ENCODE data around the gene HOXC4. TPM values are rescaled to one million over a fixed set of nuclear protein-coding genes. Genes with fewer than 3 reads are reported as not detected.
"Not testable (repeated sequence)": the region's sequence is repeated elsewhere in the genome, so short reads cannot be mapped to it uniquely, and the experiment has no call there.

HOXC4 gene
- polyA plus RNA-seq, 4 donors, result 0.54 to 8.2 (median 1.1) TPM; not detected in 1

DNA sequence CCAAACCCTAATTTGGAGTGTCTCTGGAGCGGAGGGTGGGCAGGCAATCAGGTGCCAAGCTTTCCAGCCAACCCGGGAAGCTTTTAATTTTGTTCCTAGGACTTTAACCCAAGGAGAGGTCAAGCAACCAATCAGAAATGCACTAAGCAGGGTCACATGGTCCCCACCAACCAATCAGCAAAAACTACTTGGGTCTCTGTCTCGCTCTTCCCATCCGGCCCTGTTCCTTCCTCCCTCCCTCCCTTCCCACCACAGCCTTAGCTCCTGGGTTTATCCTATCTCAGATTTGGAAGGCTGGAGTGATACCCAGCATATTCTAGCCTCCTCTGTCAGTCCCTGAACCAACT, 13.5 kb upstream of the HOXC4 start:
- 41 to 48% (median 43%) methylated on average over 4 of the region's 4 CpGs for WGBS, 3 donors
- H3K4me1 ChIP-seq (ENCODE audit: control insufficient read depth in 3 of 3, insufficient read depth in 2 of 3, low read depth in 1 of 3, low read length in 2 of 3), result peaks cover 0 to 20% (median 0%) of the 10 kb centered on the region in 3 donors
- no peak for FAIRE-seq
- H3K36me3 ChIP-seq (ENCODE audit: control insufficient read depth in 3 of 3, insufficient read depth in 2 of 3, low read depth in 1 of 3, low read length in 3 of 3), result peaks cover 0 to 6% (median 0%) of the 10 kb centered on the region in 3 donors
- no peaks in the 10 kb centered on the region for H3K9me3 ChIP-seq (ENCODE audit: control insufficient read depth in 2 of 2, insufficient read depth in 1 of 2, low read depth in 1 of 2, low read length in 1 of 2)
- peaks cover 9 to 84% (median 23%) of the 10 kb centered on the region in 3 donors for H3K27me3 ChIP-seq (ENCODE audit: control insufficient read depth in 3 of 3, insufficient read depth in 3 of 3, low read length in 3 of 3)
- peak in 1 of 2 donors; percentile 22 for DNase-seq
- no peak overlapping the region for H3K27ac ChIP-seq (ENCODE audit: low read depth in 1 of 3, low read length in 2 of 3)
- no peak overlapping the region for H3K4me3 ChIP-seq (ENCODE audit: low read depth in 1 of 3, low read length in 3 of 3)

GRCh38 chr12:54040648-54041047, 13.0 kb upstream of the HOXC4 start:
- 52 to 71% (median 61%) methylated on average over 3 of the region's 3 CpGs for WGBS, 3 donors
- Histone ChIP-seq H3K27ac (ENCODE audit: low read depth in 1 of 3, low read length in 2 of 3) (no peak overlapping the region), H3K4me3 (ENCODE audit: low read depth in 1 of 3, low read length in 3 of 3) (no peak overlapping the region), H3K36me3 (ENCODE audit: control insufficient read depth in 3 of 3, insufficient read depth in 2 of 3, low read depth in 1 of 3, low read length in 3 of 3) (peaks cover 0 to 3% (median 0%) of the 10 kb centered on the region in 3 donors), H3K27me3 (ENCODE audit: control insufficient read depth in 3 of 3, insufficient read depth in 3 of 3, low read length in 3 of 3) (peaks cover 6 to 80% (median 23%) of the 10 kb centered on the region in 3 donors), H3K9me3 (ENCODE audit: control insufficient read depth in 2 of 2, insufficient read depth in 1 of 2, low read depth in 1 of 2, low read length in 1 of 2) (no peaks in the 10 kb centered on the region), H3K4me1 (ENCODE audit: control insufficient read depth in 3 of 3, insufficient read depth in 2 of 3, low read depth in 1 of 3, low read length in 2 of 3) (peaks cover 0 to 20% (median 0%) of the 10 kb centered on the region in 3 donors)
- no peak for DNase-seq
- FAIRE-seq, result no peak

GRCh38 chr12:54041097-54041690, 12.4 kb upstream of the HOXC4 start:
- Histone ChIP-seq H3K36me3 (ENCODE audit: control insufficient read depth in 3 of 3, insufficient read depth in 2 of 3, low read depth in 1 of 3, low read length in 3 of 3) (peaks cover 0 to 3% (median 0%) of the 10 kb centered on the region in 3 donors), H3K4me1 (ENCODE audit: control insufficient read depth in 3 of 3, insufficient read depth in 2 of 3, low read depth in 1 of 3, low read length in 2 of 3) (peaks cover 0 to 20% (median 0%) of the 10 kb centered on the region in 3 donors), H3K9me3 (ENCODE audit: control insufficient read depth in 2 of 2, insufficient read depth in 1 of 2, low read depth in 1 of 2, low read length in 1 of 2) (no peaks in the 10 kb centered on the region), H3K27me3 (ENCODE audit: control insufficient read depth in 3 of 3, insufficient read depth in 3 of 3, low read length in 3 of 3) (peaks cover 6 to 80% (median 23%) of the 10 kb centered on the region in 3 donors), H3K27ac (ENCODE audit: low read depth in 1 of 3, low read length in 2 of 3) (no peak overlapping the region), H3K4me3 (ENCODE audit: low read depth in 1 of 3, low read length in 3 of 3) (no peak overlapping the region)
- DNase-seq (no peak), FAIRE-seq (no peak)
- WGBS, 3 donors, result 51 to 68% (median 54%) methylated on average over 2 of the region's 2 CpGs

- H3K27me3 ChIP-seq (ENCODE audit: control insufficient read depth in 3 of 3, insufficient read depth in 3 of 3, low read length in 3 of 3), result peaks cover 9 to 80% (median 26%) of the 10 kb centered on the region in 3 donors
- H3K36me3 ChIP-seq (ENCODE audit: control insufficient read depth in 3 of 3, insufficient read depth in 2 of 3, low read depth in 1 of 3, low read length in 3 of 3); H3K4me3 ChIP-seq (ENCODE audit: low read depth in 1 of 3, low read length in 3 of 3); H3K9me3 ChIP-seq (ENCODE audit: control insufficient read depth in 2 of 2, insufficient read depth in 1 of 2, low read depth in 1 of 2, low read length in 1 of 2); H3K27ac ChIP-seq (ENCODE audit: low read depth in 1 of 3, low read length in 2 of 3); DNase-seq; FAIRE-seq: not testable (repeated sequence)
- WGBS, 3 donors, result 72 to 75% (median 73%) methylated on average over 6 of the region's 6 CpGs
- peaks cover 0 to 20% (median 0%) of the 10 kb centered on the region in 3 donors for H3K4me1 ChIP-seq (ENCODE audit: control insufficient read depth in 3 of 3, insufficient read depth in 2 of 3, low read depth in 1 of 3, low read length in 2 of 3)
Measured at GRCh38 chr12:54042033-54042432, 11.6 kb upstream of the HOXC4 start.

DNA sequence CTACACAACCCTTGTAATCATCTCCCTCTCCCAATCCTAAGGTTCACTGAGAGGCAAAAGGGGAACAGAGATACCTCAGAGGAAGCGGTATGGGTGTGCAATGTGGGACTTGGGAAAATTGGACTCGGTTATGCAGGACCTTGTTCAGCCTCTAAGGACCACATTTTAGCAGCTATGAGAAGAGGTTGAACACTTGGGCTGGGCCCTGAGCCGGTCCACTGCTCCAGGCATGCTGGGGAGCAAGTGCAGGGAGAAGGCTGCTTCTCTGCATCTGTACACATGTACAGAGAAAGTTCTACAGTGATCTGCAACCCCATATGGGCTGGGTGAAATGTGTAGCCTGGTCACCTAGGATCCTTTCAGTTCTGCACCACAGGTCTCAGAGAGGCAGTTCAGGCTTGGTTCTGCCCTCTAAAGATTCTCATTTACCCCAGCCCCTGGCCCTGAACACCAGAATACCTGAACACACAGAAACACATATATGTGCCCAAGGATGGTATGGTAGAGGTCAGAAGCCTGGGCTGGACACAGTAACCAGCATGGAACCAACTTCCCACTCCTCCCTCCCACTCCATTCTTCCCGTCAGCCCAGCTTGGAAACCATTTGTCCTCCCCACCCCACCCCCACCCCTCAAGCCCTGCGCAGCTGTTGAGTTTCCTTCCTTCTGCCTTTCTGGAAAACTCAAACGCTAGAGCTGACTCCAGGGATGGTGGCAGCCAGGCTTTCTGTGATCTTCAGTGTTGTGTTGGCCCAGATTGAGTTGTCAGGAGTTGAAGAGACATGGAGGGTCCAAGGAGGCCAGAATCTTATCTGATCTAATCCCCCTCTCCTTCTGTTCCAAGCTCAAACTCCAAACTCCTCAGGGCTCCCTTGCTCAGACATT, 10.4 kb upstream of the HOXC4 start:
- Histone ChIP-seq H3K27ac (ENCODE audit: low read depth in 1 of 3, low read length in 2 of 3) (peak overlapping the region in 2 of 3 donors; percentile 59 to 66), H3K9me3 (ENCODE audit: control insufficient read depth in 2 of 2, insufficient read depth in 1 of 2, low read depth in 1 of 2, low read length in 1 of 2) (no peaks in the 10 kb centered on the region), H3K27me3 (ENCODE audit: control insufficient read depth in 3 of 3, insufficient read depth in 3 of 3, low read length in 3 of 3) (peaks cover 9 to 80% (median 27%) of the 10 kb centered on the region in 3 donors), H3K4me3 (ENCODE audit: low read depth in 1 of 3, low read length in 3 of 3) (no peak overlapping the region), H3K36me3 (ENCODE audit: control insufficient read depth in 3 of 3, insufficient read depth in 2 of 3, low read depth in 1 of 3, low read length in 3 of 3) (peaks cover 0 to 2% (median 0%) of the 10 kb centered on the region in 3 donors), H3K4me1 (ENCODE audit: control insufficient read depth in 3 of 3, insufficient read depth in 2 of 3, low read depth in 1 of 3, low read length in 2 of 3) (peaks cover 0 to 18% (median 0%) of the 10 kb centered on the region in 3 donors)
- DNase-seq, result no peak
- FAIRE-seq, result no peak
- WGBS, 3 donors, result 37 to 46% (median 43%) methylated on average over 6 of the region's 6 CpGs

- Histone ChIP-seq H3K4me3 (ENCODE audit: low read depth in 1 of 3, low read length in 3 of 3) (no peak overlapping the region), H3K9me3 (ENCODE audit: control insufficient read depth in 2 of 2, insufficient read depth in 1 of 2, low read depth in 1 of 2, low read length in 1 of 2) (no peaks in the 10 kb centered on the region), H3K27me3 (ENCODE audit: control insufficient read depth in 3 of 3, insufficient read depth in 3 of 3, low read length in 3 of 3) (peaks cover 7 to 80% (median 29%) of the 10 kb centered on the region in 3 donors), H3K4me1 (ENCODE audit: control insufficient read depth in 3 of 3, insufficient read depth in 2 of 3, low read depth in 1 of 3, low read length in 2 of 3) (peaks cover 0 to 8% (median 0%) of the 10 kb centered on the region in 3 donors), H3K27ac (ENCODE audit: low read depth in 1 of 3, low read length in 2 of 3) (peak overlapping the region in 2 of 3 donors; percentile 8 to 59), H3K36me3 (ENCODE audit: control insufficient read depth in 3 of 3, insufficient read depth in 2 of 3, low read depth in 1 of 3, low read length in 3 of 3) (peaks cover 0 to 2% (median 0%) of the 10 kb centered on the region in 3 donors)
- FAIRE-seq (no peak), DNase-seq (no peak)
- WGBS, 3 donors, result 66 to 77% (median 69%) methylated on average over 5 of the region's 5 CpGs
Measured at GRCh38 chr12:54044425-54045103, 9.1 kb upstream of the HOXC4 start.

DNA sequence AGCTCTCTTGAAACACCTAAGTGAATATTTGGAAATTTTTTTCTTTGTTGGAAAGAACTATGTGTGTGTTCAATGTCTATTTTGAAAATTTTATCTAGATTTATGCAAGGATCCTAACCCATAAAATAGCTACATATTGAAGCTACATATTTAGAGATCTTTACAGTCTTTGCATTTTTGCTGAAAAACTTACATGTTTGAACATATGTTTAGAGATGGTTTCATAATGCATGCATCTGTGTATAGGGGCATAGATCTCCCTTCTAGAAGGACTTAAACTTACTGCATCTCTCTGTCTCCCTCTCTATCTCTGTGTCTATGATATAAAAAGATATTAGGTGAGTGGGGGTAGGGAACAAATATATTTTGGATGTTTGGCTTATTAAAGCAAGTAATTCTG, 8.2 kb upstream of the HOXC4 start:
- FAIRE-seq (no peak), DNase-seq (no peak)
- no peaks in the 10 kb centered on the region for H3K9me3 ChIP-seq (ENCODE audit: control insufficient read depth in 2 of 2, insufficient read depth in 1 of 2, low read depth in 1 of 2, low read length in 1 of 2)
- H3K36me3 ChIP-seq (ENCODE audit: control insufficient read depth in 3 of 3, insufficient read depth in 2 of 3, low read depth in 1 of 3, low read length in 3 of 3), result peaks cover 0 to 2% (median 0%) of the 10 kb centered on the region in 3 donors
- no peak overlapping the region for H3K27ac ChIP-seq (ENCODE audit: low read depth in 1 of 3, low read length in 2 of 3)
- peaks cover 0 to 8% (median 0%) of the 10 kb centered on the region in 3 donors for H3K4me1 ChIP-seq (ENCODE audit: control insufficient read depth in 3 of 3, insufficient read depth in 2 of 3, low read depth in 1 of 3, low read length in 2 of 3)
- no peak overlapping the region for H3K4me3 ChIP-seq (ENCODE audit: low read depth in 1 of 3, low read length in 3 of 3)
- H3K27me3 ChIP-seq (ENCODE audit: control insufficient read depth in 3 of 3, insufficient read depth in 3 of 3, low read length in 3 of 3), result peaks cover 7 to 80% (median 24%) of the 10 kb centered on the region in 3 donors

DNA sequence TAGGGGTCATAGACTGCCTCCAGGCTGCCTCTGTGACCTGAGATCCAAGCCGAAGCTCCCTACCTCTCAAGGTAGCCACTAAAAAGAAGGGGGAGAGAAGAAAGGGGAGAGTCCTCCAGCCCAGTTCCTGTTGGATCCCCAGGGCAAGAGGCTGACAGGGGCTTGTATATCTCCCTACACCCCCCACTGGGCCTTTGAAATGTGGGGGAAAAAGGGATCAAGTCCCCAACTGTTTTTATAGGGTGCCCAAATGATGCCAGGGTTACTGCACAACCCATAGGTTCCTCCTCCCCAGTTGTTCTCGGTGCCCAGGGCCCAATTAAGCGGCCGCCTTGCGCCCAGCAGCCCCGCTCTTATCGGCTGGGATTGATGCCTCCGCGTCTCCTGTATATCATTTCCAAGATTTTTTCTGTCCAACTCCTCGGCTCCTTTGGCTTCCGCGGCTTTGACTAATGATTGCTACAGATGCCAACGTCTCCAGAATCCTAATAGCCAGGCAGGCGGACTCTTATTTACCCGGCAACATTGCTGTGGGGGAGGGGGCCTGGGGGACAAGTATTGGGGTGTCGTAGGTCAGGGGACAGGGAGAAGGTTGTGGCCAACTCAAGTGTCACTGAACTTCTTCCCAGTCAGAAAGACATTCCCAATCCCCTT, 7.6 kb upstream of the HOXC4 start:
- no peaks in the 10 kb centered on the region for H3K9me3 ChIP-seq (ENCODE audit: control insufficient read depth in 2 of 2, insufficient read depth in 1 of 2, low read depth in 1 of 2, low read length in 1 of 2)
- H3K36me3 ChIP-seq (ENCODE audit: control insufficient read depth in 3 of 3, insufficient read depth in 2 of 3, low read depth in 1 of 3, low read length in 3 of 3), result peaks cover 0 to 2% (median 0%) of the 10 kb centered on the region in 3 donors
- H3K4me1 ChIP-seq (ENCODE audit: control insufficient read depth in 3 of 3, insufficient read depth in 2 of 3, low read depth in 1 of 3, low read length in 2 of 3), result peaks cover 0 to 11% (median 0%) of the 10 kb centered on the region in 3 donors
- DNase-seq (no peak), FAIRE-seq (no peak)
- H3K27me3 ChIP-seq (ENCODE audit: control insufficient read depth in 3 of 3, insufficient read depth in 3 of 3, low read length in 3 of 3), result peaks cover 6 to 80% (median 24%) of the 10 kb centered on the region in 3 donors
- 49 to 51% (median 49%) methylated on average over 15 to 16 of the region's 16 CpGs for WGBS, 3 donors
- H3K4me3 ChIP-seq (ENCODE audit: low read depth in 1 of 3, low read length in 3 of 3), result no peak overlapping the region
- H3K27ac ChIP-seq (ENCODE audit: low read depth in 1 of 3, low read length in 2 of 3), result no peak overlapping the region

Data from small intestine (tissue), 7 donors.